ENCODE results near the gene ZNF385D.

GRCh38 chr3:21654662-21655061, 96.3 kb downstream of the ZNF385D start:
- no peak for TF ChIP-seq CTCF (IDR thresholded peaks at IDR 0.05; ENCODE audit: low read depth, low read length)
- no peak for TF ChIP-seq POLR2A (IDR thresholded peaks at IDR 0.05; ENCODE audit: extremely low read depth, insufficient read length)

All from NB4 (cell line).